ENCODE data around the gene UBL5.

Gene UBL5

GRCh38 chr19:9857920-9858746 lies 30.4 kb downstream of the UBL5 start:
- Histone ChIP-seq H3K9me3 (ENCODE audit: insufficient read depth, low read depth, low read length) (no peaks in the 10 kb centered on the region), H3K27me3 (ENCODE audit: insufficient read depth, low read length) (no peaks in the 10 kb centered on the region), H3K4me3 (ENCODE audit: low read length) (no peak overlapping the region), H3K4me1 (ENCODE audit: insufficient read depth, low read length) (no peaks in the 10 kb centered on the region), H3K27ac (ENCODE audit: low read length) (no peak overlapping the region), H3K9ac (ENCODE audit: low read depth, low read length) (no peak overlapping the region), H3K36me3 (ENCODE audit: insufficient read depth, low read depth, low read length) (peaks cover 25% of the 10 kb centered on the region)

- Histone ChIP-seq H3K27ac (ENCODE audit: low read length) (no peak overlapping the region), H3K9me3 (ENCODE audit: insufficient read depth, low read depth, low read length) (no peaks in the 10 kb centered on the region), H3K4me3 (ENCODE audit: low read length) (no peak overlapping the region)
Observed at GRCh38 chr19:9858766-9859165, 31.0 kb downstream of the UBL5 start.

GRCh38 chr19:9860407-9860806 lies 32.7 kb downstream of the UBL5 start:
- peaks cover 20% of the 10 kb centered on the region for H3K36me3 ChIP-seq (ENCODE audit: insufficient read depth, low read depth, low read length)
- H3K4me1 ChIP-seq (ENCODE audit: insufficient read depth, low read length), result no peaks in the 10 kb centered on the region
- no peak overlapping the region for H3K27ac ChIP-seq (ENCODE audit: low read length)
- H3K4me3 ChIP-seq (ENCODE audit: low read length), result no peak overlapping the region
- no peaks in the 10 kb centered on the region for H3K9me3 ChIP-seq (ENCODE audit: insufficient read depth, low read depth, low read length)
- H3K27me3 ChIP-seq (ENCODE audit: insufficient read depth, low read length), result no peaks in the 10 kb centered on the region
- H3K9ac ChIP-seq (ENCODE audit: low read depth, low read length), result no peak overlapping the region

More at GRCh38 chr19:9858766-9859165, 31.0 kb downstream of the UBL5 start:
- Histone ChIP-seq H3K4me1 (ENCODE audit: insufficient read depth, low read length) (no peaks in the 10 kb centered on the region), H3K36me3 (ENCODE audit: insufficient read depth, low read depth, low read length) (peaks cover 25% of the 10 kb centered on the region), H3K27me3 (ENCODE audit: insufficient read depth, low read length) (no peaks in the 10 kb centered on the region), H3K9ac (ENCODE audit: low read depth, low read length) (no peak overlapping the region)

GRCh38 chr19:9861503-9861902 lies 33.8 kb downstream of the UBL5 start:
- Histone ChIP-seq H3K27me3 (ENCODE audit: insufficient read depth, low read length) (no peaks in the 10 kb centered on the region), H3K9ac (ENCODE audit: low read depth, low read length) (no peak overlapping the region), H3K9me3 (ENCODE audit: insufficient read depth, low read depth, low read length) (no peaks in the 10 kb centered on the region), H3K4me3 (ENCODE audit: low read length) (no peak overlapping the region), H3K27ac (ENCODE audit: low read length) (no peak overlapping the region), H3K36me3 (ENCODE audit: insufficient read depth, low read depth, low read length) (peaks cover 16% of the 10 kb centered on the region), H3K4me1 (ENCODE audit: insufficient read depth, low read length) (peaks cover 4% of the 10 kb centered on the region; the same call in 1 of the 2 replicates)

GRCh38 chr19:9862938-9863337 lies 35.2 kb downstream of the UBL5 start:
- Histone ChIP-seq H3K4me3 (ENCODE audit: low read length) (no peak overlapping the region), H3K9me3 (ENCODE audit: insufficient read depth, low read depth, low read length) (no peaks in the 10 kb centered on the region), H3K9ac (ENCODE audit: low read depth, low read length) (no peak overlapping the region), H3K27me3 (ENCODE audit: insufficient read depth, low read length) (no peaks in the 10 kb centered on the region), H3K4me1 (ENCODE audit: insufficient read depth, low read length) (peaks cover 4% of the 10 kb centered on the region; the same call in 1 of the 2 replicates), H3K27ac (ENCODE audit: low read length) (no peak overlapping the region), H3K36me3 (ENCODE audit: insufficient read depth, low read depth, low read length) (0 out of 2 replicates have a peak, but pooled peaks cover 5% of the 10 kb centered on the region)

GRCh38 chr19:9863759-9864158 lies 36.0 kb downstream of the UBL5 start:
- Histone ChIP-seq H3K4me3 (ENCODE audit: low read length) (no peak overlapping the region), H3K4me1 (ENCODE audit: insufficient read depth, low read length) (peaks cover 4% of the 10 kb centered on the region; the same call in 1 of the 2 replicates), H3K27ac (ENCODE audit: low read length) (no peak overlapping the region), H3K9ac (ENCODE audit: low read depth, low read length) (no peak overlapping the region), H3K27me3 (ENCODE audit: insufficient read depth, low read length) (no peaks in the 10 kb centered on the region), H3K36me3 (ENCODE audit: insufficient read depth, low read depth, low read length) (0 out of 2 replicates have a peak, but pooled peaks cover 5% of the 10 kb centered on the region), H3K9me3 (ENCODE audit: insufficient read depth, low read depth, low read length) (no peaks in the 10 kb centered on the region)

- Histone ChIP-seq H3K9me3 (ENCODE audit: insufficient read depth, low read depth, low read length) (no peaks in the 10 kb centered on the region), H3K9ac (ENCODE audit: low read depth, low read length) (peak overlapping the region; percentile 34; the same call in 1 of the 2 replicates), H3K4me3 (ENCODE audit: low read length) (peak overlapping the region; percentile 37; the same call in 1 of the 2 replicates), H3K27ac (ENCODE audit: low read length) (no peak overlapping the region), H3K4me1 (ENCODE audit: insufficient read depth, low read length) (peaks cover 4% of the 10 kb centered on the region; the same call in 1 of the 2 replicates), H3K36me3 (ENCODE audit: insufficient read depth, low read depth, low read length) (no peaks in the 10 kb centered on the region), H3K27me3 (ENCODE audit: insufficient read depth, low read length) (no peaks in the 10 kb centered on the region)
Observed at GRCh38 chr19:9865732-9866501, 38.2 kb downstream of the UBL5 start.

GRCh38 chr19:9868983-9869617 lies 41.4 kb downstream of the UBL5 start:
- Histone ChIP-seq H3K36me3 (ENCODE audit: insufficient read depth, low read depth, low read length) (no peaks in the 10 kb centered on the region), H3K4me3 (ENCODE audit: low read length) (no peak overlapping the region), H3K27me3 (ENCODE audit: insufficient read depth, low read length) (no peaks in the 10 kb centered on the region), H3K9me3 (ENCODE audit: insufficient read depth, low read depth, low read length) (no peaks in the 10 kb centered on the region), H3K9ac (ENCODE audit: low read depth, low read length) (no peak overlapping the region), H3K27ac (ENCODE audit: low read length) (no peak overlapping the region), H3K4me1 (ENCODE audit: insufficient read depth, low read length) (peaks cover 4% of the 10 kb centered on the region; the same call in 1 of the 2 replicates)

GRCh38 chr19:9871626-9872338 lies 44.1 kb downstream of the UBL5 start:
- H3K27ac ChIP-seq (ENCODE audit: low read length), result no peak overlapping the region
- no peak overlapping the region for H3K4me3 ChIP-seq (ENCODE audit: low read length)
- H3K9me3 ChIP-seq (ENCODE audit: insufficient read depth, low read depth, low read length), result no peaks in the 10 kb centered on the region
- no peaks in the 10 kb centered on the region for H3K27me3 ChIP-seq (ENCODE audit: insufficient read depth, low read length)
- H3K4me1 ChIP-seq (ENCODE audit: insufficient read depth, low read length), result no peaks in the 10 kb centered on the region
- no peaks in the 10 kb centered on the region for H3K36me3 ChIP-seq (ENCODE audit: insufficient read depth, low read depth, low read length)
- no peak overlapping the region for H3K9ac ChIP-seq (ENCODE audit: low read depth, low read length)

GRCh38 chr19:9872618-9873242 lies 45.0 kb downstream of the UBL5 start:
- H3K27me3 ChIP-seq (ENCODE audit: insufficient read depth, low read length), result no peaks in the 10 kb centered on the region
- H3K36me3 ChIP-seq (ENCODE audit: insufficient read depth, low read depth, low read length), result no peaks in the 10 kb centered on the region
- no peaks in the 10 kb centered on the region for H3K9me3 ChIP-seq (ENCODE audit: insufficient read depth, low read depth, low read length)
- H3K27ac ChIP-seq (ENCODE audit: low read length), result no peak overlapping the region
- H3K4me1 ChIP-seq (ENCODE audit: insufficient read depth, low read length), result no peaks in the 10 kb centered on the region
- H3K4me3 ChIP-seq (ENCODE audit: low read length), result no peak overlapping the region
- H3K9ac ChIP-seq (ENCODE audit: low read depth, low read length), result no peak overlapping the region
